ENCODE results near the gene OR8D2. TPM values are rescaled to one million over a fixed set of nuclear protein-coding genes. Genes with fewer than 3 reads are reported as not detected.

Gene OR8D2
- polyA plus RNA-seq, 1 donor (not counting 4 experiments of a cell fraction or from before 2014, with no cell fraction given), result not detected

DNA sequence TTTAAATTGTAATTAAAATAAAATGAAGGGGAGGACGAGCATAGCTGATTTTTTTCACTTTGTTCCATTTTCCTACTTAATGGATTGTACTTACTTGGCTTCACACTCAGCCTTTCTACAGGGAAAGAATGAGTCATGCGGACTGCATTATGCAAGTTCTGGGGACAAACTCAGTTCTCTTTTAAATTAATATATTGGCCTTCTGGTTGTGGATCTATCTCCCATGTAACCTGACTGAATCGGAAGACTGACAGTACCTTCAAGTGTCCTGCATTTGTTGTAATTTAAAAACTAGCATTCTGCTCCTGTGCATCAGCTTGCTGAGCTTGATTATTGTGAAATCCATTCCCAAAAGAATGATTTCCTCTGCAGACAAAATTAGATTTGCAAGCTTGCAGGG lies 18.4 kb downstream of the OR8D2 start:
- Histone ChIP-seq H3K9me3 (ENCODE audit: control insufficient read depth, low read depth, low read length) (no peaks in the 10 kb centered on the region), H3K9me1 (ENCODE audit: control insufficient read depth, extremely low read depth, insufficient read depth, low read length) (no peaks in the 10 kb centered on the region), H3K4me1 (ENCODE audit: control insufficient read depth, extremely low read depth, insufficient read depth, low read length) (no peaks in the 10 kb centered on the region), H3K36me3 (ENCODE audit: control insufficient read depth in 2 of 2, extremely low read depth in 1 of 2, insufficient read depth in 2 of 2, low read length in 2 of 2) (no peaks in the 10 kb centered on the region), H3K4me2 (ENCODE audit: control insufficient read depth, extremely low read depth, insufficient read depth, low read depth, low read length) (no peak overlapping the region), H3K4me3 (ENCODE audit: control insufficient read depth in 2 of 3, extremely low read depth in 1 of 3, insufficient read depth in 2 of 3, low read depth in 1 of 3, low read length in 3 of 3) (no peak overlapping the region), H3K27ac (ENCODE audit: control insufficient read depth, insufficient read depth, low read length) (no peak overlapping the region), H3K9ac (ENCODE audit: control insufficient read depth, extremely low read depth, insufficient read depth, low read length) (no peak overlapping the region), H3K27me3 (ENCODE audit: control insufficient read depth, extremely low read depth, insufficient read depth, low read length) (no peaks in the 10 kb centered on the region), H2AFZ (ENCODE audit: control insufficient read depth, low read length) (no peak overlapping the region), H4K20me1 (ENCODE audit: control insufficient read depth, extremely low read depth, insufficient read depth, low read length) (no peaks in the 10 kb centered on the region), H3K79me2 (ENCODE audit: control insufficient read depth, insufficient read depth, low read length) (no peaks in the 10 kb centered on the region)
- DNase-seq (ENCODE audit: low read depth, low spot score), result no peak
- TF ChIP-seq EZH2 (IDR thresholded peaks at IDR 0.05; ENCODE audit: low read length), result no peak
- TF ChIP-seq, protein P1, sequence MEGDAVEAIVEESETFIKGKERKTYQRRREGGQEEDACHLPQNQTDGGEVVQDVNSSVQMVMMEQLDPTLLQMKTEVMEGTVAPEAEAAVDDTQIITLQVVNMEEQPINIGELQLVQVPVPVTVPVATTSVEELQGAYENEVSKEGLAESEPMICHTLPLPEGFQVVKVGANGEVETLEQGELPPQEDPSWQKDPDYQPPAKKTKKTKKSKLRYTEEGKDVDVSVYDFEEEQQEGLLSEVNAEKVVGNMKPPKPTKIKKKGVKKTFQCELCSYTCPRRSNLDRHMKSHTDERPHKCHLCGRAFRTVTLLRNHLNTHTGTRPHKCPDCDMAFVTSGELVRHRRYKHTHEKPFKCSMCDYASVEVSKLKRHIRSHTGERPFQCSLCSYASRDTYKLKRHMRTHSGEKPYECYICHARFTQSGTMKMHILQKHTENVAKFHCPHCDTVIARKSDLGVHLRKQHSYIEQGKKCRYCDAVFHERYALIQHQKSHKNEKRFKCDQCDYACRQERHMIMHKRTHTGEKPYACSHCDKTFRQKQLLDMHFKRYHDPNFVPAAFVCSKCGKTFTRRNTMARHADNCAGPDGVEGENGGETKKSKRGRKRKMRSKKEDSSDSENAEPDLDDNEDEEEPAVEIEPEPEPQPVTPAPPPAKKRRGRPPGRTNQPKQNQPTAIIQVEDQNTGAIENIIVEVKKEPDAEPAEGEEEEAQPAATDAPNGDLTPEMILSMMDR (optimal IDR thresholded peaks at IDR 0.05 in 1 of 3, IDR thresholded peaks at IDR 0.05 in 1 of 3, conservative IDR thresholded peaks at IDR 0.05 in 1 of 3; ENCODE audit: extremely low read depth in 1 of 3, insufficient read depth in 2 of 3, low read length in 3 of 3), result no peak
- no peak for FAIRE-seq
- dilution Hi-C loops (cut with MboI; ENCODE audit: extremely low pct_ligation_motif_present, low sequenced_read_pairs), result no loop called here

DNA sequence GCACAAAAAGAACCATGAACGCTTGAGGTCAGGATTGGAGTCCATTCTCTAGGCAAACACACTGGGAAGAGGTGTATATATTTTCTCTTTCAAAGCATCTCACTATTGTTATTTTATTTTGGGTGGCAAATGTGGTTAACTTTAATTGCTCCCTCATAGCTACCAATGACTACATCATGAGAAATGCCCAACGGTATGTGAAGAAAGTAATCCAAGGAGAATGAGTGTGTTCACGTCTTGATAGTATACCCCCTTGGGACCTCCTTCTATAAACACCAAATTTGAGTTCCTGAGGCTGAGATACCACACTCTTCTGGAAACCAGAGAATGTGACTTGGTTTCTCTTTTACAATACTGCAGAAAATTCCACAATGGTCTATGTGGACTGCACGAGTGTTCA lies 22.1 kb downstream of the OR8D2 start:
- Histone ChIP-seq H4K20me1 (ENCODE audit: control insufficient read depth, extremely low read depth, insufficient read depth, low read length) (no peaks in the 10 kb centered on the region), H3K36me3 (ENCODE audit: control insufficient read depth in 2 of 2, extremely low read depth in 1 of 2, insufficient read depth in 2 of 2, low read length in 2 of 2) (no peaks in the 10 kb centered on the region), H3K27ac (ENCODE audit: control insufficient read depth, insufficient read depth, low read length) (no peak overlapping the region), H3K4me2 (ENCODE audit: control insufficient read depth, extremely low read depth, insufficient read depth, low read depth, low read length) (no peak overlapping the region), H3K4me3 (ENCODE audit: control insufficient read depth in 2 of 3, extremely low read depth in 1 of 3, insufficient read depth in 2 of 3, low read depth in 1 of 3, low read length in 3 of 3) (no peak overlapping the region), H3K4me1 (ENCODE audit: control insufficient read depth, extremely low read depth, insufficient read depth, low read length) (no peaks in the 10 kb centered on the region), H3K27me3 (ENCODE audit: control insufficient read depth, extremely low read depth, insufficient read depth, low read length) (no peaks in the 10 kb centered on the region), H3K9me1 (ENCODE audit: control insufficient read depth, extremely low read depth, insufficient read depth, low read length) (no peaks in the 10 kb centered on the region), H3K79me2 (ENCODE audit: control insufficient read depth, insufficient read depth, low read length) (no peaks in the 10 kb centered on the region), H2AFZ (ENCODE audit: control insufficient read depth, low read length) (no peak overlapping the region), H3K9ac (ENCODE audit: control insufficient read depth, extremely low read depth, insufficient read depth, low read length) (no peak overlapping the region), H3K9me3 (ENCODE audit: control insufficient read depth, low read depth, low read length) (no peaks in the 10 kb centered on the region)
- dilution Hi-C loops (cut with MboI; ENCODE audit: extremely low pct_ligation_motif_present, low sequenced_read_pairs), result no loop called here
- TF ChIP-seq, protein P1 (optimal IDR thresholded peaks at IDR 0.05 in 1 of 3, IDR thresholded peaks at IDR 0.05 in 1 of 3, conservative IDR thresholded peaks at IDR 0.05 in 1 of 3; ENCODE audit: extremely low read depth in 1 of 3, insufficient read depth in 2 of 3, low read length in 3 of 3), result no peak
- TF ChIP-seq EZH2 (IDR thresholded peaks at IDR 0.05; ENCODE audit: low read length), result no peak
- DNase-seq (ENCODE audit: low read depth, low spot score) (no peak), FAIRE-seq (no peak)

Data from keratinocyte (primary cell).